Naive thymus-derived CD4-positive, alpha-beta T cell (primary cell): Measurements from ENCODE around the gene MPRIP. TPM values are rescaled to one million over a fixed set of nuclear protein-coding genes. Genes with fewer than 3 reads are reported as not detected.

ENCODE experiments used
- ATAC-seq: fragments of 150-1000 bp; cut with Tn5 transposase; 2 replicates; pipeline ENCODE4 v1.10.0; 2021; ENCODE audit warnings: mild to moderate bottlenecking, moderate library complexity
- CTCF ChIA-PET: fragments of 350-600 bp; sonication (Branson Sonifier 250); formaldehyde crosslinking; loops from one replicate; lab custom pipeline; 2021; ENCODE audit warnings: antibody characterized with exemption; lab: Charles Lee
- POLR2A ChIA-PET: fragments of 350-600 bp; sonication (Branson Sonifier 250); formaldehyde crosslinking; loops from one replicate; lab custom pipeline; 2021; ENCODE audit warnings: antibody characterized with exemption, inconsistent platforms; lab: Charles Lee
- DNase-seq, 9 donors: peaks; one replicate each; pipeline versions ENCODE4 v3.0.0 to v3.0.0-alpha.2; 2020 to 2022; ENCODE audit warnings: mixed read lengths in 1 of 9
- H3K27ac ChIP-seq: one replicate; pipeline ENCODE4 v1.7.0; 2013; ENCODE audit warnings: mild to moderate bottlenecking, low read depth, low read length, moderate library complexity
- H3K27me3 ChIP-seq, 2 donors: one replicate each; pipeline ENCODE4 v1.7.0; 2013; ENCODE audit warnings: low read length in 2 of 2, mild to moderate bottlenecking in 2 of 2, moderate library complexity in 2 of 2; ENCODE audit not compliant: control insufficient read depth in 2 of 2, insufficient read depth in 2 of 2
- H3K36me3 ChIP-seq, 3 experiments: 1 replicate in 2 of 3; 2 replicates in 1 of 3; pipeline ENCODE4 v1.7.0; 2013; ENCODE audit warnings: low read length in 3 of 3, mild to moderate bottlenecking in 3 of 3, moderate library complexity in 1 of 3; ENCODE audit not compliant: insufficient read depth in 3 of 3, control insufficient read depth in 2 of 3
- H3K4me1 ChIP-seq, 2 donors: one replicate each; pipeline ENCODE4 v1.7.0; 2013; ENCODE audit warnings: low read length in 2 of 2, mild to moderate bottlenecking in 2 of 2, moderate library complexity in 1 of 2; ENCODE audit not compliant: control insufficient read depth in 2 of 2, insufficient read depth in 2 of 2
- H3K4me3 ChIP-seq: 2 replicates; pipeline ENCODE4 v1.7.0; 2013; ENCODE audit warnings: mild to moderate bottlenecking, low read length
- H3K9me3 ChIP-seq, 3 experiments: 1 replicate in 2 of 3; 2 replicates in 1 of 3; pipeline ENCODE4 v1.7.0; 2013; ENCODE audit warnings: low read length in 3 of 3; ENCODE audit not compliant: control insufficient read depth in 2 of 3
- H3K27ac Mint-ChIP-seq, 9 donors: one replicate each; pipeline ENCODE4 v1.8.0; 2020 to 2022; ENCODE audit warnings: mixed read lengths in 9 of 9, mild to moderate bottlenecking in 8 of 9, moderate library complexity in 5 of 9, inconsistent platforms in 2 of 9
- H3K27me3 Mint-ChIP-seq, 5 donors: one replicate each; pipeline ENCODE4 v1.8.0; 2021 to 2022; ENCODE audit warnings: mixed read lengths in 5 of 5, mild to moderate bottlenecking in 1 of 5
- H3K36me3 Mint-ChIP-seq, 5 donors: one replicate each; pipeline ENCODE4 v1.8.0; 2020 to 2022; ENCODE audit warnings: mixed read lengths in 5 of 5, mild to moderate bottlenecking in 3 of 5, inconsistent platforms in 1 of 5
- H3K4me1 Mint-ChIP-seq, 7 donors: one replicate each; pipeline ENCODE4 v1.8.0; 2020 to 2022; ENCODE audit warnings: mixed read lengths in 7 of 7, mild to moderate bottlenecking in 3 of 7, inconsistent platforms in 1 of 7
- H3K4me3 Mint-ChIP-seq, 10 donors: one replicate each; pipeline ENCODE4 v1.8.0; 2020 to 2022; ENCODE audit warnings: mild to moderate bottlenecking in 10 of 10, mixed read lengths in 10 of 10, moderate library complexity in 6 of 10, inconsistent platforms in 2 of 10
- H3K9me3 Mint-ChIP-seq, 11 donors: one replicate each; pipeline ENCODE4 v1.8.0; 2020 to 2022; ENCODE audit warnings: mixed read lengths in 11 of 11, mild to moderate bottlenecking in 4 of 11, inconsistent platforms in 1 of 11, moderate library complexity in 1 of 11
- intact Hi-C, 2 donors: fragments of 100-400 bp; cut with micrococcal nuclease; formaldehyde crosslinking; loops; one replicate each; pipeline ENCODE4 v1.15.1; 2023
- polyA plus RNA-seq, 2 donors: library from polyadenylated mRNA; unstranded; fragments of 300-500 nt; fragmentation: Illumina TruSeq; gene quantifications; one replicate each; pipeline ENCODE4 v1.2.3, GENCODE V29; 2021
- total RNA-seq, 6 experiments: library from RNA in 5 of 6; stranded (reverse) in 5 of 6; gene quantifications; 1 replicate in 5 of 6; 2 replicates in 1 of 6; pipeline ENCODE4 v1.2.3 and lab custom pipeline; 2021 to 2026

Gene MPRIP
- total and polyA plus RNA-seq, 7 experiments from 2014 or later, result 18.6 to 259 (median 196) TPM

- no peaks in the 10 kb centered on the region for H3K4me1 ChIP-seq
- H3K9me3 ChIP-seq, result no peaks in the 10 kb centered on the region
- Mint-ChIP-seq H3K9me3 (no peaks in the 10 kb centered on the region), H3K36me3 (peaks cover 12 to 55% (median 19%) of the 10 kb centered on the region in 5 donors), H3K4me1 (peaks cover 0 to 6% (median 0%) of the 10 kb centered on the region in 7 donors), H3K4me3 (no peak overlapping the region), H3K27ac (no peak overlapping the region), H3K27me3 (no peaks in the 10 kb centered on the region)
- no peak for ATAC-seq
- CTCF ChIA-PET, result no interaction called here
- intact Hi-C loops, result no loop called here
- H3K4me3 ChIP-seq, result no peak overlapping the region
- H3K27ac ChIP-seq, result no peak overlapping the region
- no peak for DNase-seq
- peaks cover 6 to 95% (median 43%) of the 10 kb centered on the region in 3 experiments for H3K36me3 ChIP-seq
- H3K27me3 ChIP-seq, result no peaks in the 10 kb centered on the region
- POLR2A ChIA-PET, result no interaction called here
These were observed 179.1 kb downstream of the MPRIP start for GRCh38 chr17:17221329-17221728.

DNA sequence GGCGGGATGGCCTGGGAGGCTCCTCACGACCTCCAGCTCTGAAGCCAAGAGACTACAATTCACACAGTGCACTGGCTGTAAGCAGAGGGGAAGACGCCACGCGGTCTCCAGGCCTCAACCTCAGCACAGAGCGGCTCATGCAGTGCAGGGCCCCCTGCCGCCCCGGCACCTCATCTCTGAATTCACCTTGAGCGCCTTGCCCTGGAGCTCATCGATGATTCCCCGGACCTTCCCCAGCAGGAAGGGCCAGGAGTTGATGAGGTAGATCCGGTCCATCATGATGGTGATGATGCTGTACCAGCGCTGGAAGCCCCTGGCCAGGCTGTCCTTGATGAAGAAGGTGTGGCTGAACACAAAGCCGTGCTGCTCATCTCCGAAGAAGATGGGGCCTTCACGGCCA, 181.5 kb downstream of the MPRIP start:
- DNase-seq, result no peak
- Mint-ChIP-seq H3K4me3 (no peak overlapping the region), H3K36me3 (peaks cover 7 to 52% (median 12%) of the 10 kb centered on the region in 5 donors), H3K4me1 (peaks cover 0 to 9% (median 0%) of the 10 kb centered on the region in 7 donors), H3K27ac (peak overlapping the region in 1 of 9 donors; percentile 7), H3K9me3 (no peaks in the 10 kb centered on the region), H3K27me3 (no peaks in the 10 kb centered on the region)
- Histone ChIP-seq H3K4me1 (no peaks in the 10 kb centered on the region), H3K36me3 (peaks cover 6 to 95% (median 44%) of the 10 kb centered on the region in 3 experiments), H3K9me3 (no peaks in the 10 kb centered on the region), H3K4me3 (no peak overlapping the region), H3K27me3 (no peaks in the 10 kb centered on the region), H3K27ac (no peak overlapping the region)
- no peak for ATAC-seq
- intact Hi-C loops, result no loop called here
- CTCF ChIA-PET, result no interaction called here
- POLR2A ChIA-PET, result no interaction called here

- Histone ChIP-seq H3K4me3 (no peak overlapping the region), H3K36me3 (peaks cover 6 to 95% (median 44%) of the 10 kb centered on the region in 3 experiments), H3K27me3 (no peaks in the 10 kb centered on the region), H3K9me3 (no peaks in the 10 kb centered on the region), H3K27ac (no peak overlapping the region), H3K4me1 (no peaks in the 10 kb centered on the region)
- ChIA-PET POLR2A (no interaction called here), CTCF (no interaction called here)
- intact Hi-C loops, result no loop called here
- Mint-ChIP-seq H3K27ac (peak overlapping the region in 2 of 9 donors; percentile 22 to 51), H3K4me3 (no peak overlapping the region), H3K36me3 (peaks cover 10 to 55% (median 12%) of the 10 kb centered on the region in 5 donors), H3K4me1 (peaks cover 0 to 9% (median 0%) of the 10 kb centered on the region in 7 donors), H3K27me3 (no peaks in the 10 kb centered on the region), H3K9me3 (no peaks in the 10 kb centered on the region)
- ATAC-seq, result no peak
- DNase-seq, result no peak
These were observed 181.9 kb downstream of the MPRIP start for GRCh38 chr17:17224137-17224536.

DNA sequence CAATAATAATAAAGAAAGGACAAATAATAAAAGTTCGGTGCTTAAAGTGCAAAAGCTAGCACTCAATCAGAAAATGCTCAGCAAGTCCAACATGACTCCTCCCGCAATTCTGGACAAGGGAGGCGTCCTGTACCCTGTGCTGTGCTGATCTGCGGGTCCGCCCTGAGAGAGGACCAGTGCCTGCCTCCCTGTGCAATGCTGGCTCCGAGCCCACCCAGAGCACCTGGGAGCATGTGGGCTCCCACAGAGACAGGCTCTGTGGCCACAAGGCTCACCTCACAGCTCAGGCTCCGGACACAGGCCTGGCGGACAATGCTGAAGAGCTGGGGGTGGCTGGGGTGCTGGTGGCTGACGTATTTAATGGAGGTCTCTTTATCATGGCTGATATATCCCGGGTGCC, 183.6 kb downstream of the MPRIP start:
- no peaks in the 10 kb centered on the region for H3K9me3 Mint-ChIP-seq
- POLR2A ChIA-PET, result no interaction called here
- H3K27me3 ChIP-seq, result no peaks in the 10 kb centered on the region
- H3K4me1 ChIP-seq, result no peaks in the 10 kb centered on the region
- peaks cover 0 to 8% (median 0%) of the 10 kb centered on the region in 7 donors for H3K4me1 Mint-ChIP-seq
- no peaks in the 10 kb centered on the region for H3K9me3 ChIP-seq
- H3K36me3 Mint-ChIP-seq, result peaks cover 10 to 62% (median 14%) of the 10 kb centered on the region in 5 donors
- H3K36me3 ChIP-seq, result peaks cover 6 to 100% (median 37%) of the 10 kb centered on the region in 3 experiments
- no peak overlapping the region for H3K4me3 ChIP-seq
- no peak for ATAC-seq
- no peak overlapping the region for H3K4me3 Mint-ChIP-seq
- H3K27ac Mint-ChIP-seq, result no peak overlapping the region
- H3K27me3 Mint-ChIP-seq, result no peaks in the 10 kb centered on the region
- DNase-seq, result no peak
- CTCF ChIA-PET, result no interaction called here
- intact Hi-C loops, result no loop called here
- no peak overlapping the region for H3K27ac ChIP-seq

DNA sequence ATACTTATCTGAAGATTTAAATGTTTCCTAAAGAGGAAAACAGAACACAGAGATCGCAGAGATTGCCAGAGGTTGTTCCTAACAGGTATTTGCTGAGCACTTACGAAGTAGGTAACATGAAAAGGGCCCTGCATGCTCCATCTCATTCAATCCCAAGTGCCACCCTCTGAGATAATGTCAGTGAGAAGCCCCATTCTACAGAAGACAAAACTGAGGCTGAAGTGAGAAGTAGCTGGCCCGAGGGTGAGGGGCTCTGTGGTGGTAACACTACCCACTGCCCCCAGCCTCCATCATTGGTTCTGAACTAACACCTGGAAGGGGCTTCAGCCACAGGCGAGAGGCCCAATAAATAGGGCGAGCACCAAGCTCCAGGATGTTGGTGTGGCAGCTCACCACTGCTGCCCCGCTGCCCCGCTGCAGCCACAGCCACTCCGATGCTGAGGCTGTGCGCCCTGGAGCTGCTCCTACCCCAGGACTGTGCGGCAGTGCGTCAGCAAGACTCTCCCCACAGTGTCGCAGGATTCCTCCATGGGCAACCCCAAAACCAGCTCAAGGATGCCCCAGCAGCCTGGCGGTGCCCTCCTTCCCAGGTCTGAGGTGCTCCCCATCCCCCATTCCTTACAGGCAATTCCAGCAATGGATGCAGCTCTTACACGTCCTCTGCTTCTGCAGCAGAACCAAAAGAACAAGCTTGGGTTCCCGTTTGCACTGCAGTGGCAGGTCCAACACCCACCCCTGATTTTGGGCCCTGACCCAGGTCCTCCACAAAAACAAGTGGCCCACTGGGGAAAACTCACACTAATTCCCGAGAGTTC, 184.4 kb downstream of the MPRIP start:
- ATAC-seq, result no peak
- H3K4me3 ChIP-seq, result no peak overlapping the region
- peaks cover 6 to 99% (median 40%) of the 10 kb centered on the region in 3 experiments for H3K36me3 ChIP-seq
- intact Hi-C loops, result no loop called here
- Mint-ChIP-seq H3K27me3 (no peaks in the 10 kb centered on the region), H3K4me1 (peaks cover 0 to 9% (median 1%) of the 10 kb centered on the region in 7 donors), H3K4me3 (no peak overlapping the region), H3K27ac (peak overlapping the region in 1 of 9 donors; percentile 32), H3K9me3 (no peaks in the 10 kb centered on the region), H3K36me3 (peaks cover 10 to 61% (median 16%) of the 10 kb centered on the region in 5 donors)
- no peaks in the 10 kb centered on the region for H3K4me1 ChIP-seq
- no peak for DNase-seq
- no peak overlapping the region for H3K27ac ChIP-seq
- H3K9me3 ChIP-seq, result no peaks in the 10 kb centered on the region
- ChIA-PET POLR2A (no interaction called here), CTCF (interaction anchor here (0.6 kb wide), 1 partner anchor 85 kb away, joined by 3 read pairs; no protein-coding TSS in a partner anchor)
- H3K27me3 ChIP-seq, result no peaks in the 10 kb centered on the region

- H3K27me3 Mint-ChIP-seq, result no peaks in the 10 kb centered on the region
- Histone ChIP-seq H3K27ac (no peak overlapping the region), H3K27me3 (no peaks in the 10 kb centered on the region), H3K36me3 (peaks cover 6 to 99% (median 32%) of the 10 kb centered on the region in 3 experiments), H3K4me1 (no peaks in the 10 kb centered on the region), H3K9me3 (no peaks in the 10 kb centered on the region), H3K4me3 (no peak overlapping the region)
- H3K36me3 Mint-ChIP-seq, result peaks cover 10 to 60% (median 17%) of the 10 kb centered on the region in 5 donors
- peak overlapping the region in 2 of 9 donors; percentile 41 to 51 for H3K27ac Mint-ChIP-seq
- POLR2A ChIA-PET, result no interaction called here
- H3K9me3 Mint-ChIP-seq, result no peaks in the 10 kb centered on the region
- no peak overlapping the region for H3K4me3 Mint-ChIP-seq
- CTCF ChIA-PET, result no interaction called here
- no peak for DNase-seq
- no peak for ATAC-seq
- H3K4me1 Mint-ChIP-seq, result peaks cover 0 to 17% (median 7%) of the 10 kb centered on the region in 7 donors
- intact Hi-C loops, result no loop called here
These were observed 185.6 kb downstream of the MPRIP start for GRCh38 chr17:17227608-17228520.
